Keratinocyte (primary cell): ENCODE results near the gene ARL6. TPM values are rescaled to one million over a fixed set of nuclear protein-coding genes. Genes with fewer than 3 reads are reported as not detected.

Source experiments
- DNase-seq: peaks from one replicate; pipeline ENCODE4 v3.0.0-alpha.2; 2011; ENCODE audit warnings: low read depth, missing footprints, low spot score
- FAIRE-seq: peaks from 2 replicates; lab custom pipeline; 2011; peaks lifted over from hg19 to GRCh38; lab: Jason Lieb, UNC
- H2AFZ ChIP-seq: 2 replicates; pipeline ENCODE4 v1.6.0; 2012; ENCODE audit warnings: low read length, control low read depth, inconsistent platforms; ENCODE audit not compliant: control insufficient read depth
- H3K27ac ChIP-seq: 2 replicates; pipeline ENCODE4 v1.5.1; 2011; ENCODE audit warnings: low read length; ENCODE audit not compliant: control insufficient read depth, insufficient read depth
- H3K27me3 ChIP-seq: 3 replicates; pipeline ENCODE4 v1.6.0; 2011; ENCODE audit warnings: low read length; ENCODE audit not compliant: control insufficient read depth, insufficient read depth; ENCODE audit errors: extremely low read depth
- H3K36me3 ChIP-seq, 2 experiments: 2 replicates in 1 of 2; 3 replicates in 1 of 2; pipeline ENCODE4 v1.5.1; 2011; ENCODE audit warnings: low read length in 2 of 2, mild to moderate bottlenecking in 1 of 2; ENCODE audit not compliant: control insufficient read depth in 2 of 2, insufficient read depth in 2 of 2; ENCODE audit errors: extremely low read depth in 1 of 2
- H3K4me1 ChIP-seq: 3 replicates; pipeline ENCODE4 v1.5.1; 2011; ENCODE audit warnings: low read length; ENCODE audit not compliant: control insufficient read depth, insufficient read depth; ENCODE audit errors: extremely low read depth
- H3K4me2 ChIP-seq: 3 replicates; pipeline ENCODE4 v1.6.0; 2011; ENCODE audit warnings: low read depth, low read length; ENCODE audit not compliant: control insufficient read depth, insufficient read depth; ENCODE audit errors: extremely low read depth
- H3K4me3 ChIP-seq, 3 experiments: fragments of 200-600 bp in 1 of 3; sonication (generic) in 1 of 3; 2 replicates in 2 of 3; 3 replicates in 1 of 3; pipeline ENCODE4 v1.5.1; 2011 to 2016; ENCODE audit warnings: low read length in 3 of 3, mild to moderate bottlenecking in 3 of 3, control low read depth in 2 of 3, inconsistent platforms in 1 of 3, low read depth in 1 of 3, mixed read lengths in 1 of 3, mixed run types in 1 of 3, moderate library complexity in 1 of 3; ENCODE audit not compliant: control insufficient read depth in 2 of 3, insufficient read depth in 2 of 3; ENCODE audit errors: extremely low read depth in 1 of 3
- H3K79me2 ChIP-seq: 2 replicates; pipeline ENCODE4 v1.6.0; 2012; ENCODE audit warnings: low read length; ENCODE audit not compliant: control insufficient read depth, insufficient read depth
- H3K9ac ChIP-seq: 3 replicates; pipeline ENCODE4 v1.6.0; 2011; ENCODE audit warnings: low read length; ENCODE audit not compliant: control insufficient read depth, insufficient read depth; ENCODE audit errors: extremely low read depth
- H3K9me1 ChIP-seq: 3 replicates; pipeline ENCODE4 v1.6.0; 2011; ENCODE audit warnings: low read length; ENCODE audit not compliant: control insufficient read depth, insufficient read depth; ENCODE audit errors: extremely low read depth
- H3K9me3 ChIP-seq: 2 replicates; pipeline ENCODE4 v1.5.1; 2012; ENCODE audit warnings: low read depth, low read length; ENCODE audit not compliant: control insufficient read depth
- H4K20me1 ChIP-seq: 3 replicates; pipeline ENCODE4 v1.6.0; 2011; ENCODE audit warnings: low read length; ENCODE audit not compliant: control insufficient read depth, insufficient read depth; ENCODE audit errors: extremely low read depth
- EZH2 ChIP-seq: IDR thresholded peaks from one replicate; pipeline ENCODE4 v1.6.1; 2012; ENCODE audit warnings: inconsistent platforms, mild to moderate bottlenecking, low read length, moderate library complexity
- dilution Hi-C: fragments of 300-500 bp; cut with MboI; formaldehyde crosslinking; loops from one replicate; pipeline ENCODE4 v1.7.0; 2020; ENCODE audit warnings: low sequenced_read_pairs; ENCODE audit not compliant: extremely low pct_ligation_motif_present
- polyA plus RNA-seq, 5 experiments: library from polyadenylated mRNA; depleted of rRNA in 3 of 5; stranded (reverse) in 3 of 5; stranded (forward) in 1 of 5; unstranded in 1 of 5; fragments of >200 nt; gene quantifications; 1 replicate in 1 of 5; 2 replicates in 3 of 5; 3 replicates in 1 of 5; pipeline versions ENCODE4 v1.2.1 to v1.2.3, GENCODE V29; 2011 to 2012; ENCODE audit warnings: missing spikeins in 2 of 5, low read depth in 1 of 5, low replicate concordance in 1 of 5
- TF ChIP-seq, protein P1 (sequence below), 3 experiments: IDR thresholded peaks in 1 of 3; conservative IDR thresholded peaks in 1 of 3; optimal IDR thresholded peaks in 1 of 3; 2 replicates in 2 of 3; 3 replicates in 1 of 3; pipeline versions ENCODE3 to v1.5.1; 2011; ENCODE audit warnings: low read length in 3 of 3, mild to moderate bottlenecking in 3 of 3, moderate library complexity in 2 of 3, control low read depth in 1 of 3, inconsistent platforms in 1 of 3; ENCODE audit not compliant: insufficient read depth in 2 of 3; ENCODE audit errors: extremely low read depth in 1 of 3

ARL6 gene
- polyA plus RNA-seq, 1 donor (not counting 4 experiments of a cell fraction or from before 2014, with no cell fraction given) = 8.3 TPM

- Histone ChIP-seq H3K4me1 (no peaks in the 10 kb centered on the region), H3K27ac (no peak overlapping the region), H3K9me3 (no peaks in the 10 kb centered on the region), H3K4me2 (no peak overlapping the region), H3K9me1 (no peaks in the 10 kb centered on the region), H2AFZ (no peak overlapping the region), H3K9ac (no peak overlapping the region), H3K4me3 (no peak overlapping the region), H3K36me3 (no peaks in the 10 kb centered on the region), H4K20me1 (no peaks in the 10 kb centered on the region), H3K27me3 (no peaks in the 10 kb centered on the region), H3K79me2 (no peaks in the 10 kb centered on the region)
- dilution Hi-C loops = no loop called here
- no peak for DNase-seq
- TF ChIP-seq EZH2 = no peak
- TF ChIP-seq, protein P1, sequence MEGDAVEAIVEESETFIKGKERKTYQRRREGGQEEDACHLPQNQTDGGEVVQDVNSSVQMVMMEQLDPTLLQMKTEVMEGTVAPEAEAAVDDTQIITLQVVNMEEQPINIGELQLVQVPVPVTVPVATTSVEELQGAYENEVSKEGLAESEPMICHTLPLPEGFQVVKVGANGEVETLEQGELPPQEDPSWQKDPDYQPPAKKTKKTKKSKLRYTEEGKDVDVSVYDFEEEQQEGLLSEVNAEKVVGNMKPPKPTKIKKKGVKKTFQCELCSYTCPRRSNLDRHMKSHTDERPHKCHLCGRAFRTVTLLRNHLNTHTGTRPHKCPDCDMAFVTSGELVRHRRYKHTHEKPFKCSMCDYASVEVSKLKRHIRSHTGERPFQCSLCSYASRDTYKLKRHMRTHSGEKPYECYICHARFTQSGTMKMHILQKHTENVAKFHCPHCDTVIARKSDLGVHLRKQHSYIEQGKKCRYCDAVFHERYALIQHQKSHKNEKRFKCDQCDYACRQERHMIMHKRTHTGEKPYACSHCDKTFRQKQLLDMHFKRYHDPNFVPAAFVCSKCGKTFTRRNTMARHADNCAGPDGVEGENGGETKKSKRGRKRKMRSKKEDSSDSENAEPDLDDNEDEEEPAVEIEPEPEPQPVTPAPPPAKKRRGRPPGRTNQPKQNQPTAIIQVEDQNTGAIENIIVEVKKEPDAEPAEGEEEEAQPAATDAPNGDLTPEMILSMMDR (optimal IDR thresholded peaks at IDR 0.05 in 1 of 3, IDR thresholded peaks at IDR 0.05 in 1 of 3, conservative IDR thresholded peaks at IDR 0.05 in 1 of 3; ENCODE audit: extremely low read depth in 1 of 3, insufficient read depth in 2 of 3, low read length in 3 of 3) = no peak
- FAIRE-seq = no peak
These were observed 39.9 kb downstream of the ARL6 start for GRCh38 chr3:97804471-97804870.

- Histone ChIP-seq H3K9ac (no peak overlapping the region), H3K4me2 (peak overlapping the region; percentile 63), H3K9me1 (no peaks in the 10 kb centered on the region), H3K4me1 (peaks cover 23% of the 10 kb centered on the region), H3K79me2 (no peaks in the 10 kb centered on the region), H3K36me3 (no peaks in the 10 kb centered on the region), H2AFZ (no peak overlapping the region), H3K27me3 (no peaks in the 10 kb centered on the region), H4K20me1 (no peaks in the 10 kb centered on the region), H3K27ac (no peak overlapping the region), H3K9me3 (no peaks in the 10 kb centered on the region), H3K4me3 (peak overlapping the region in 1 of 3 experiments; percentile 30)
- TF ChIP-seq, protein P1 (optimal IDR thresholded peaks at IDR 0.05 in 1 of 3, IDR thresholded peaks at IDR 0.05 in 1 of 3, conservative IDR thresholded peaks at IDR 0.05 in 1 of 3; ENCODE audit: extremely low read depth in 1 of 3, insufficient read depth in 2 of 3, low read length in 3 of 3) = no peak
- no peak for TF ChIP-seq EZH2
- FAIRE-seq (peak; percentile 71), DNase-seq (peak; percentile 21)
- dilution Hi-C loops = no loop called here
These were observed 46.3 kb downstream of the ARL6 start for GRCh38 chr3:97810779-97811390.
